ENCODE data around the gene MLANA. TPM values are rescaled to one million over a fixed set of nuclear protein-coding genes. Genes with fewer than 3 reads are reported as not detected.

MLANA gene
- total and polyA plus RNA-seq, 7 donors, result not detected

DNA sequence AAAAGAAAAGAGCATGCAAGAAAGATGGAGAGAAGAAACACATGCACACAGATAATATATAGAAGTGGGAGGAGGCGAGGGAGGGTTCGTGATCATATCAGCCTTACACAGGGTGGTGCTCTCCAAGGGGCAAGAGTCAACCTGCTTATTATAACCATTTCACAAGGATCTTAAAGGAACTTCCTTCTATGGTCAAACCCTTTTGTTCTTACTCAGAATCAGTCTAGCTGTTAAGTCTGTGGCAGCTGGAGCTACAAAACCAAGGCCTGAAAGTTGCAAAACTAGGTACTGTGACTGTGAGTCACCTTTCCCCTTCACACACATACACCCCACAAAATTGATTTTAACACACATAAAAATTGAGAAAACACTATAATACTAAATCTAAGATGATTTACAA, 39.2 kb upstream of the MLANA start:
- H3K27ac ChIP-seq, result no peak overlapping the region
- 17 to 40% methylated on average over 2 of the region's 2 CpGs for WGBS, 2 donors

DNA sequence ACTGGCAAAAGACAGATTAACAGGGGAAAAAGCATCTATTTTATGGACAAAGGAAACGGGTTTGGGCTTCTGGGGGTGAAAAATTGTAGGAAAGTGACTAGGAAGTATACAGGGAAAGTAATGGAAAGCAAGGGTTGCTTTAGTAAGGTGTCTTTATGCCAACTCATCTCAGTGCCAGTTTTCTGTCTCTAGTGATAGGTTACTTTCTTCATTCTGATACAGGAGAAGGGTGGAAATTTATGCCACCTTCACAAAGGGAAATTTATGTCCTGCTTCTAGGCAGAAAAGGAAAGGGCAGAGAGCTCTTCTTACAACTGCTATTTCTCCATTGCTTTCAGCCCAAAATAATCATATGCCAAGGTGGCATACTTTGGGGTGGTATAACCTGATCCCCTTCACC, 37.7 kb upstream of the MLANA start:
- no peaks in the 10 kb centered on the region for H3K27me3 ChIP-seq
- no peak for DNase-seq
- H3K36me3 ChIP-seq, result no peaks in the 10 kb centered on the region
- no peak overlapping the region for H3K27ac ChIP-seq
- intact Hi-C loops (cut with DNase I), result no loop called here
- 81% methylated on average over 1 of the region's 1 CpG for WGBS, 2 donors
- TF ChIP-seq, protein P1, sequence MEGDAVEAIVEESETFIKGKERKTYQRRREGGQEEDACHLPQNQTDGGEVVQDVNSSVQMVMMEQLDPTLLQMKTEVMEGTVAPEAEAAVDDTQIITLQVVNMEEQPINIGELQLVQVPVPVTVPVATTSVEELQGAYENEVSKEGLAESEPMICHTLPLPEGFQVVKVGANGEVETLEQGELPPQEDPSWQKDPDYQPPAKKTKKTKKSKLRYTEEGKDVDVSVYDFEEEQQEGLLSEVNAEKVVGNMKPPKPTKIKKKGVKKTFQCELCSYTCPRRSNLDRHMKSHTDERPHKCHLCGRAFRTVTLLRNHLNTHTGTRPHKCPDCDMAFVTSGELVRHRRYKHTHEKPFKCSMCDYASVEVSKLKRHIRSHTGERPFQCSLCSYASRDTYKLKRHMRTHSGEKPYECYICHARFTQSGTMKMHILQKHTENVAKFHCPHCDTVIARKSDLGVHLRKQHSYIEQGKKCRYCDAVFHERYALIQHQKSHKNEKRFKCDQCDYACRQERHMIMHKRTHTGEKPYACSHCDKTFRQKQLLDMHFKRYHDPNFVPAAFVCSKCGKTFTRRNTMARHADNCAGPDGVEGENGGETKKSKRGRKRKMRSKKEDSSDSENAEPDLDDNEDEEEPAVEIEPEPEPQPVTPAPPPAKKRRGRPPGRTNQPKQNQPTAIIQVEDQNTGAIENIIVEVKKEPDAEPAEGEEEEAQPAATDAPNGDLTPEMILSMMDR (IDR thresholded peaks at IDR 0.05), result no peak
- no peak for TF ChIP-seq POLR2A (IDR thresholded peaks at IDR 0.05)
- no peak for TF ChIP-seq EP300 (IDR thresholded peaks at IDR 0.05)
- no peaks in the 10 kb centered on the region for H3K9me3 ChIP-seq
- H3K4me3 ChIP-seq, result no peak overlapping the region
- no peaks in the 10 kb centered on the region for H3K4me1 ChIP-seq

More for the DNA sequence above, 39.2 kb upstream of the MLANA start:
- no peak for DNase-seq
- Histone ChIP-seq H3K4me1 (no peaks in the 10 kb centered on the region), H3K27me3 (no peaks in the 10 kb centered on the region), H3K36me3 (no peaks in the 10 kb centered on the region), H3K9me3 (no peaks in the 10 kb centered on the region), H3K4me3 (no peak overlapping the region)
- no peak for TF ChIP-seq EP300 (IDR thresholded peaks at IDR 0.05)
- TF ChIP-seq POLR2A (IDR thresholded peaks at IDR 0.05), result no peak
- TF ChIP-seq, protein P1 (IDR thresholded peaks at IDR 0.05), result no peak
- TF ChIP-seq POLR2AphosphoS5 (IDR thresholded peaks at IDR 0.05), result no peak
- intact Hi-C loops (cut with DNase I), result no loop called here

DNA sequence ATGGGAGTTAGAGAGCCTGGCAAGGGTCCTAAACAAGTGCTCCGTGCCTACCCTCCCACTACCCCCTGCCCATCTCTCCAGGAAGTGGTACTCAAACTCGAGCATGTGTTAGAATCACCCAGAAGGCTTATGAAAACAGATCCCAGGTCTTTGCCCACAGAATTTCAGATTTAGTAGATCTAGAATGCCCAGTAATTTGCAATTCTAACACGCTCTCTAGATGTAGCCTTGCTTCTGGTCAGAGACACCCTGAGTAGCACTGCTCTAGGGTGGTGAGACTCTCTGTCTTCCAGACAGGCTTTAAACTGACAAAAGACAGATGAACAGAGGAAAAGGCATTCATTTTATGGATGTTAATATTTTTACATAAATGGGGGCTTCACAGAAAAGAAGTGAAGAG, 37.1 kb upstream of the MLANA start:
- intact Hi-C loops (cut with DNase I), result no loop called here
- H3K4me3 ChIP-seq, result no peak overlapping the region
- H3K9me3 ChIP-seq, result no peaks in the 10 kb centered on the region

DNA sequence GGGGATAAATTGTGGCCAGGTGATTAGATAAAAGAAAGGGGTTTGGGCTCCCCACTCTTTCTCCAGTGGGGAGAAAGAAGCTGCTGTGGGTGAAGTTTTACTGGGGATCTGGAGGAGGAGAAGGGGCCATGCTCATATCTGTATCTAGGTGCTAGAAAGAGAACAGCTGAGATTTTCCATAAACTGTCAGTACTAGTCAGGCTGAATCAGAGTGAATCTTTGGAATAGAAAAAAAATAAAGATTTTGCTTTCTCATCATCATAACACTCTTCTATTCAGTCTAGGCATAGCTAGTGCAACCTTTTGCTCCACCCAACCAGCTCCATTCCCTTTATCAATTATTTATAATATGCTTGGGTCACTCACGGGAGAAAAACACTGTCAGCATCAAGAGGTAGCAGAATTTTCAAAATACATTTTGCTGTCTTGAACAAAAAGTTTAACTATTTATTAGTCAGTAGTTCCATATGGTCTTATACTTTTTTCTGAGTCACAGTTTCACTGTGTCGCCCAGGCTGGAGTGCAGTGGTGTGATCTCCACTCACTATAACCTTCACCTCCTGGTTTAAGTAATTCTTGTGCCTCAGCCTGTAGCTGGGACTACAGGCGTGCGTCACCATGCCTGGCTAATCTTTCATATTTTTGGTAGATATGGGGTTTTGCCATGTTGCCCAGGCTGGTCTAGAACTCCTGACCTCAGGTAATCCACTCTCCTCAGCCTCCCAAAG, 36.5 kb upstream of the MLANA start:
- intact Hi-C loops (cut with DNase I), result no loop called here
- no peak overlapping the region for H3K27ac ChIP-seq
- H3K27me3 ChIP-seq, result no peaks in the 10 kb centered on the region
- no peaks in the 10 kb centered on the region for H3K36me3 ChIP-seq
- H3K4me3 ChIP-seq, result no peak overlapping the region
- no peaks in the 10 kb centered on the region for H3K9me3 ChIP-seq
- TF ChIP-seq, protein P1 (IDR thresholded peaks at IDR 0.05), result no peak
- no peak for DNase-seq
- 90 to 96% methylated on average over 4 of the region's 4 CpGs for WGBS, 2 donors
- no peaks in the 10 kb centered on the region for H3K4me1 ChIP-seq

More for the DNA sequence above, 37.1 kb upstream of the MLANA start:
- 67 to 84% methylated on average over 3 of the region's 3 CpGs for WGBS, 2 donors
- no peaks in the 10 kb centered on the region for H3K27me3 ChIP-seq
- TF ChIP-seq POLR2AphosphoS5 (IDR thresholded peaks at IDR 0.05), result no peak
- TF ChIP-seq EP300 (IDR thresholded peaks at IDR 0.05), result no peak
- TF ChIP-seq, protein P1 (IDR thresholded peaks at IDR 0.05), result no peak
- TF ChIP-seq POLR2A (IDR thresholded peaks at IDR 0.05), result no peak
- DNase-seq, result no peak
- H3K36me3 ChIP-seq, result no peaks in the 10 kb centered on the region
- H3K4me1 ChIP-seq, result no peaks in the 10 kb centered on the region
- H3K27ac ChIP-seq, result no peak overlapping the region

DNA sequence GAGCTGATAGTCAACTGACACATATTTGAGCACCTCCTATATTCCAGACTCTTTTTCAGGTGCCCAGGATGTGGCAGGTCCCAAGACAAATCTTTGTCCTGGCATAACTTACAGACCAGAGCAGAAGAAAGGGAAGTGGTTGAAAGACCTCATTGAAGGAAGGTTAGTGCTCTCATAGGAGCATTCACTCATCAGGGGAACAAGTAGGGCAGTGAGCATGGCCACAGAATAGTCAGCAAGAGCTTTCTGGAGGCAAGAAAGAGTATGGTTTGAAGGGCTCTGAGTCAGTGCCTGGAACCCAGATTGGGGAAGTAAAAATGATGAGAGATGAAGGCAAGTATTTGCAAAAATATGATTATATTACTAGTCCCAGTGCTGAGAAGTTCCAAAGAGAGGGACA, 32.8 kb upstream of the MLANA start:
- no peaks in the 10 kb centered on the region for H3K4me1 ChIP-seq
- no peak for DNase-seq
- intact Hi-C loops (cut with DNase I), result no loop called here
- no peak overlapping the region for H3K4me3 ChIP-seq
- H3K9me3 ChIP-seq, result no peaks in the 10 kb centered on the region
- no peaks in the 10 kb centered on the region for H3K36me3 ChIP-seq
- H3K27ac ChIP-seq, result no peak overlapping the region
- no peaks in the 10 kb centered on the region for H3K27me3 ChIP-seq
- TF ChIP-seq POLR2AphosphoS5 (IDR thresholded peaks at IDR 0.05) (no peak), POLR2A (IDR thresholded peaks at IDR 0.05) (no peak), EP300 (IDR thresholded peaks at IDR 0.05) (no peak)
- TF ChIP-seq, protein P1 (IDR thresholded peaks at IDR 0.05), result no peak

Data from sigmoid colon (tissue), 7 donors.